ENCODE data around the gene SCYGR3.

The SCYGR3 gene, protein sequence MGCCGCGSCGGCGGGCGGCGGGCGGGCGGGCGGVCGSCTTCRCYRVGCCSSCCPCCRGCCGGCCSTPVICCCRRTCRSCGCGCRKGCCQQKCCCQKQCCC

DNA sequence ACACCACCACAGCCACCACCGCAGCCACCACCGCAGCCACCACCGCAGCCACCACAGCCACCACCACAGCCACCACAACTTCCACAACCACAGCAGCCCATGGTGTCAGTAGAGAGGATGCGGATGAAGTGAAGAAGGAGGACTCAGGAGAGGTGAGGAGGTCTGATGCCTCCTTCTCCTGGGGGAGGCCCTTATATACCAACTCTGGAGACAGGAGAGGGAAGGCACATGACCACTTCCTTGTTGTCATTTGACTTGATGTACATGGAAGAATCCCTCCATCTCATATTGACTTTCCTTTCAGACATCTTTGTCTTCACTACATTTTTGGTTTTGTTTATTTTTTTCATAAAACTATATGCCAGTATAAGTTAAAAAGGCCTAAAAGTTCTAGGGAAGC lies at the start of gene SCYGR3:
TSS of gene SCYGR3 (minus strand) at position 101 of the 400 bp plus-strand sequence. CDS start at position 101, 0 bp downstream.
- DNase-seq: no peak

DNA sequence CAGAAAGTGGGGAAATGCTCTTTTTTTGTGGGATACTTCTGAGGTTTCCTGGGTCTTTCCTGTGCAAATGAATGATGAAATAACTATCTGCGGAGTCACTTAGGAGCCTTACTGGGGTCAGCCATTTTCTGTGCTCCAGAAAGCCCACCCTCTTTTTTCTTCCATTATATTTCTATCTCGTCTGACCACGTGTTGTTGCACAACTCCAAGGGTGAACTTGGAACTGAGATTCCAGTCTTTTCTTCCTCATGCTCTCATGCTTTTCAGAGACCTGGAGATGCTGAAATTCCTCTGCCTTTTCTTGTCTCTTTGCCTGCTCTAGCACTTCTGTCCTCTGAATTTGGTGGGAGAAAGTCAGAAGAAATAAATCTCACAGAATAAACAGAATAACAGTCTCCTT lies 47.2 kb upstream of the SCYGR3 start:
- DNase-seq: no peak

DNA sequence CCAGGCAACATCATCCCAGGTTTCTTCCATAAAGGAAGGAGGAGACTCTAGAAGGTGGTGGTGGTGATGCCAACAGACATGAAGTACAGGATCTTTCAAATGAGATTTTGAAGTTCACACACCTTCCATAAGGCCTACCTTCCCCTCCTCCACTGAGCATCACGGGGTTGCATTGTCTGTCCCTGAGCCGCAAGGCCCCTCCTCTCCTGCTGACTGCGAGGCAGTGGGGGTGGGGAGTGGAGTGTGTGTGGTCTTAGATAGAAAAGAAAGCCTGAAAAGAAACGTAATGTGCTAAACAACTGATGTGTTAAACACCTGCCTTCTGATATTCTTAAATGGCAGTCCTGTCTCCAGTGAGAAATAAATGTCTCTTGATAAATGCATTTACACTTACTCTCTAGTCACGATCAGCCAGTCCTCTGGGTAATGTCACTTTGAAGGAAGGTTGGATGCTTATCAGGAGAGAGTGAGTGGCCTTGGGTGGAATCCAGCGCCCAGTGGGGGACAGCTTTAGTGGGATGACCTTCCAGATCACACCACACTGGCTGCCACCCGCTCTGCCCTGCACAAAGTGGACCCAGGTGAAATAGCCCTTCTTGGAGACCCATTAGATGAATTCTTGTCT lies 46.5 kb upstream of the SCYGR3 start:
- no peak for DNase-seq

DNA sequence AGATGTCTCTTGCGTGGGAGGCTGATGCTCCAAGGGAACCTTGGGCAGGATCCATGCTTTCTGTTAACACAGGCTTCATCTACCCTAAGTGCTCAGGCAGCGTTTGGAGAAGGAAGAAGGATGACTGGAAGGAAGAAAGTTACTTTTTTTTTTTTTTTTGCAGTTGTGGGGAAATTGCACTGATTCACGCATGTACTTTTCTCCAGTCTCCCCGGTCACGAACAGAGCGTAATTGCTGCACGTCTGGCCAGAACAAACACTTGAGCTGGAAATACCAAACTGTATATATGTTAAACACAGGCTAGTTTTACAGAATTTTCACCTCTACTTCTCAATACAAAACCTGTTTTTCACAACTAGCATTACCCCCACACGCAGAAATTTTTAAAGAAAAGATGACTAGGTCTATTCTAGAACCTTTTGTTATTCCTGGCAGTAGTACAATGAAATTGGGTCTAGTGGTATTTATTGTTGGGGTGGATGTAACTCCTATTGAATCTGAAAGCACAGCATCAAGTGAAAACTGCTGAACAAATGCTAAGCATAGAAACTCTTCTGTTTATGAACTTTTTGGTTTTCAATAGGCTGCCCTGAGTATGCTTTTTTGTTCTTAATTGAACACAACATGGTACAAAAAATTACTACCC lies 42.7 kb upstream of the SCYGR3 start:
- no peak for DNase-seq

DNA sequence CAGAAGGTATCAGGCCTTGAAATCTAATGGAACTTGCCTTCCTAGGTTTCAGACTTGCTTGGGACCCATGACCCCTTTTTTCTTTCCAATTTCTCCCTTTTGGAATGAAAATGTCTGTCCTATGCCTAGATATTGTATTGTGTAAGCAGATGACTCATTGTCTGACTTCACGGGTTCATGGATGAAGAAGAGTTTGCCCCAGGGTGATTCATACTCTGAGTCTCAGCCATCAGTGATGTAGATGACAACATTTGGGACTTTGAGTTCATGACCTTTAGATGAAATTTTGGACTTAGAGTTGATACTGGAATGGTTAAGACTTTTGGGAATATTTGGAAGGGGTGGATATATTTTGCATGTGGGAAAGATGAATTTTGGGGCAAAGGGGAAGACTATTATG lies 40.8 kb upstream of the SCYGR3 start:
- no peak for DNase-seq

DNA sequence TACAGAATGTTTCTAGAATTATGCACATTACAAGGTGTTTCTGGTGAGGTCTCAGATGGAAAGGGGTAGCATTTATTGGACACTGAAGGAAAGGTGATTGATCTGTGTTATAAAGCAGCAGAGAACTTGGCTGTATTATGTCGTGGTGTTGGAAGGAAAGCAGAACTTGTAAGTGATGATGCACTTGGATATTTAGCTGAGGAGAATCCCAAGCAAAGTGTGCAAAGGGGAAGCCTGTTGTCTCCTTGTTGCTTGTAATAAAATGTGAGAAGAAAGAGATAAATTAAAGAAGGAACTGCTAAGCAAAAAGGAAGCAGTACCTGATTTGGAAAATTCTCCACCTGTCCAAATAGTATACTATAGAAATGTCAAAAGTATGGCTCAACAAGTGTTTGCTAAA lies 39.8 kb upstream of the SCYGR3 start:
- no peak for DNase-seq

DNA sequence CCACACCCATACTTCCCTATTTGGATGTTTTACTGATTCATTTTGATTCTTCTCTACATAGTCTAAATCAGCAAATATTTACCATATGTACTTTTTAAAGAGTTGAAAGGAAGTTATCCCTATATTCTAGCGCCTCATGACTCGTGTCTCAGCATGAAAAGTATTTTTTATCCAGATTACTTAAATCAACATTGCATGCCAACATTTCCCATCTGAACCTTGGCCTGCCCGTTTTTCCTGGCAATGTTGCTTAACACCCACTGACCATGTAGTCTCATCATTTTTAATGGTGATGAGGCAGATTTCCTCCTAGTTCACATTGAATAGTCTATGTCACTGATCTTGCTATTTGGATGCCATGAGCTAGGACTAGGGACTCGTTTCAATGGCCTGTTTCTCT lies 38.8 kb upstream of the SCYGR3 start:
- no peak for DNase-seq

DNA sequence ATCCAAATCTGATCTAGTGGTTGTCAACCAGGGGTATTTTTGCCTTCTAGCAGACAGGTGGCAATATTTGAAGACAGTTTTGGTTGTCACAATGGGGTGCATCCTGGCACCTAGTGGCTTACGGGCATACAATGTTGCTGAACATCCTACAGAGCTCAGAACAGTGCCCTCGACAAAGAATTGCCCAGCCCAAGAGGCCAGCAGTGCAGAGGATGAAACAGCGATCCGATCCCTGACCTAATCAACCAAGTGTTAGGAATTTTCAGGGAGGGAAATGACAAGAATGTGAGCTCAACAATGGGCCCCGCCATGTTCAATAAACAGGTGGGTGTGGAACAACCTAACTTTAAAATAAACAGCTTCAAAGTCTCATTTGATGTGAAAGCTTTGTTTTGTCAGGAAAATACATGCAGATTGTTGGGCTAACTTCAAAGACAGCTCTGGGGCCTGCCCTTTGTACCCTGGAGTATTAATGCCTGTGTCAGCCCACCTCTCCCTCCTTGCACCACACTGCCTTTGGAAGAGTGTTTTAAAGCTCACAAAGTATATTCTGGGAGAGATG lies 29.4 kb upstream of the SCYGR3 start:
- no peak for DNase-seq

DNA sequence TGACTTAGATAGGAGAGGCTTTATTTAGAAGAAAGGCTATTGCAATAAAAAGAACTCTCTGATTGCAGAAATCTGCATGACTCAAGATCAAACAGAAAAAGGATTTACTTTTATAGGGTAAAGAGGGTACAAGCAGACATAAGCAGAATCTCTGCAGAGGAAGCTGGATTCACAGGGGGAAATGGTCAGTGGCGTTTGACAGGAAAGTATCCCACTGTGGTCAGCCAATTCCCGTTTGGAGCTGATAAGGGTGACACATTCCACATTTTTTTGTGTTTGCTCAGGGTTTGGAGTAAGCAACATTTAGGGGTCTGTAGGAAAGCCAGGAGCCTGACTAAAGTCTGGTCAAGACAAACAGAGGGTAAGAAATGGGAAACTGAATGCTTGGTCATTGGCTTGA lies 28.0 kb upstream of the SCYGR3 start:
- DNase-seq: no peak

DNA sequence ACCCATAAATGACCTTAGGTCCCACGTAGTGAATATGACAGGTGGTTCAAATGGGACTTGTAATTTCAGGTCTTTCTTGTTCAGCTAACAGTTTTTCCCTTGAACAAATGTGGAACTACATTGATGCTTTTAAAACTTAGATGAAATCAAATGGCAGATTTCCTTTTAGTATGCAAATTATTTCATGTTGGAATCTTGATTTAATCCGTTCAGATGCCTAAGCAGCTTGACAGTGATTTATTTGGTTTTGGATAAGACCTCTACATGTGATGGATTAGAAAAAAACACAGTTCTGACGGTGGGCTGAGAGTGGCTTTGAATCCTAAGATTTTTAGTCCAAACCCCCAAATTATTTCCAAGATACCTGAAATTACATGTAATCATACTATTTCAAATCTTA lies 19.6 kb upstream of the SCYGR3 start:
- no peak for DNase-seq

DNA sequence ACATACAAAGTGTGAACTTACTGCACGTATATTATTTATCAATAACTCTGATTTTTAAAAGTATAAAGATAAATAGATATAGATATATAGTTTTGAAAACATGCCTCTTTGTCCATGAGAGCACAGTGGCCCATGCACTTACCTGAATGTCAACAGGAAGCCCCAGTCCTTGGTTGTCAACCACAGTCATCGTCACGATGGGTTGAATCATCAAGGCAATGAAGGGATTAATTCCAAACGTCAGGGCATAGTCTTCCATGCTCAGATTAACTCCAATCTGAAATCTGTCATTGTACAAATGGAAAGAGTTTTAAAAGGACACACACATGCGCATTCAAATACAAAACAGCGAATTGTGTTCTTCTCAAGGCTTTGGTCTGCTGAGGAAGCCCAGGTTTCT lies 18.2 kb upstream of the SCYGR3 start:
- no peak for DNase-seq

DNA sequence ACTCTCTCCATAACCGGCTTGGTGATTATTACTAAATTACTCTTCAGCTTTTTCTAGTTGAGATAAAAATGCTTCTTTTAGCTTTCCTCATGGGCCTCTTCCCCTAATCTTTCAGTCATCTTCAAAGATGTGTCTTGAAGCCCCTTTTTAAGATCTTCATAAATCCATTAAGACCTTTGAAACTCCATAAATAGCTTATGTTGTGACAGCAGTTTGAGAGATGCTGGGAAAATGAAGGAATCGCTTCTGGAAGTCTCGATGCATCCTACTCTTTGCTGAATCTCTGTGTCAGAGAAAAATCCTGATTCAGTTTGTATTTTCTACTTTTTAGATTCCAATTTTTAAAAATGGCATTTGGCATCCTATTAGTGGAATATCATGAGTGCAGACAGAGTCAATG lies 15.7 kb upstream of the SCYGR3 start:
- DNase-seq: no peak

DNA sequence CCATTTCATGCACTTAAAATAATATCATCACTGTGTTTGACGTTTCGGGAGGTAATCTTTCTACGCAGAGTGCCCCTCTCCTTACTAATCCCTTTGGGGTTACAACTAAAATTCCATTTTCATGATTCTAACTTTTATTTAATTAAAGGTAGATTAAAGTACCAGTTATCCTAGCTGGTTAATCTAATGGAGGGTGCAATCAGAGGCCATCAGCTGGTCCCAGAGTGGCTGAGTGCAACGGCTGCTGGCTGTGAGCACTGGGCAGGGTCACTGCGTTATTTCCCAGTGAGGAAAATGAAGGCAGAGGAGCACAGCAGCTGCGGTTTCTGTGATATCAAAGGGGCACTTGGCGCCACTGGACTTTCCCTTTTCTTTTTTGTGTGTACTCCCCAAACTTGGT lies 14.8 kb upstream of the SCYGR3 start:
- DNase-seq: no peak

DNA sequence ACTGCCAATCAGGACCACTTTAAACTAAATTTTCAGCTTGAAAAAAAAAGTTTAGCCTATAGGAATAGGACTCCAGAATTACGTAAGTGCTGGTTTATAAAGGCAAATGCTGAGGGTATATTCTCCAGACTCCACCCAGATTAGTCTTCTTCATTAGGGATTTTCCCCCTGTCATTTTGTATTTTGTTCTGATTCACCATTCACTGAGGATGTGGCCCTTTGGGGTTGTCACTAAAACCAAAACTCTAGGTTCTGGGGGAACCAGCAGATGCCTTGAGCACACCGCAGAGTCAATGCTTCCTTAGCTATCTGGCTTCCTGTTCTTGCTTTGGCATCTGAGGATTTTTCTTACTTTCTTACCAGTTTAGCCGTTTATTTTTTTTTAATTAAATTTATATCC lies 13.1 kb upstream of the SCYGR3 start:
- DNase-seq: peak in 1 of 2 experiments; percentile 12

DNA sequence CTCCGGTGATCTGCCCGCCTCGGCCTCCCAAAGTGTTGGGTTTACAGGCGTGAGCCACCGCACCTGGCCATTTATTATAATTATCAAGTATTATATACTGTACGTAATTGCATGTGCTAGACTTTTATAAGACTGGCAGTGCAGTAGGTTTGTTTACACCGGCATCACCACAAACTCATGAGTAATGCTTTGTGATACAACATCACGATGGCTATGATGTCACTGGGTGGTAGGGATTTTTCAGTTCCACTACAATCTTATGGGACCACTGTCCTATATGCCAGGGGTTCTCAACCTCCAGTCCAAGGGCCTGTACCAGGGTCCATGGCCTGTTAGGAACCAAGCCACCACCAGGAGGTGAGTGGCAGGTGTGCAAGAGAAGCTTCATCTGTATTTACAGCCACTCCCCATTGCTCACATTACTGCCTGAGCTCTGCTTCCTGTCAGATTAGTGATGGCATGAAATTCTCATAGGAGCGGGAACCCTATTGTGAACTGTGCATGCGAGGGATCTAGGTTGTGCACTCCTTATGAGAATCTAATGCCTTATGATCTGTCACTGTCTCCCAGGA lies 12.0 kb upstream of the SCYGR3 start:
- no peak for DNase-seq

DNA sequence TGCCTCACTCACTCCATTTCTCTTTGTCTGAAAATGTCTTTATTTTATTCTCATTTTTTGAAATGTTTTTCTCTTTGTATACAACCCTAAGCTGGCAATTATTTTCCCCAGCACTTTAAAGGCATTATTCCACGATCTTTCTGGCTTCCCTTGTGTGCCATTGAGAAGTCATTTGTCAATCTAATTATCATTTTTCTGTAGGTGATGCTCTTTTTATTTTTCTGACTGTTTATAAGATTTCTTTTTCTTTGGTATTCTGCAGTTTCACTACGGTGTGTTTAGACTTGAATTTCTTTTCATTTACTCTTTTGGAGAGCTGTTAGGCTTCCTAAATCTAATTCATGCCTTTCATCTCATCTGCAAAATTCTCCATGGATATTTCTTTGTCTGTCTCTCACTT lies 10.8 kb upstream of the SCYGR3 start:
- DNase-seq: no peak

DNA sequence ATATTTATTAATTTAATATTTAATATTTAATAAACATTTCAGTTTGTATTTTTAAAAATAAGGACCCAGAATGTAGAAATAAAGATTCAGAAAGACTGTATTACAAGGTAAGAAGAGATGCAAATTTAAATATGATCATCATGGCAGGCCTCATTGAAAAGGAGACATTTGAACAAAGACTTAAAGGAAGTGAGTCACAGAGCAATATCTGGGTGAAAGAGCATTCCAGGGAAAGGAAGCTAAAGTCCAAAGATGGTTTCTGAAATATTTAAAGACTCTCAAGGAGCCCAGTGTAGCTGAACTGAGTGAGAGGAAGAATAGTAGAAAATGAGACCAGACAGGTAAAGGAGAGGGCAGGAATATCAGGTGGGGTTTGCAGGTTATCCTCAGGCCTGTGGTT lies 8.6 kb upstream of the SCYGR3 start:
- no peak for DNase-seq

DNA sequence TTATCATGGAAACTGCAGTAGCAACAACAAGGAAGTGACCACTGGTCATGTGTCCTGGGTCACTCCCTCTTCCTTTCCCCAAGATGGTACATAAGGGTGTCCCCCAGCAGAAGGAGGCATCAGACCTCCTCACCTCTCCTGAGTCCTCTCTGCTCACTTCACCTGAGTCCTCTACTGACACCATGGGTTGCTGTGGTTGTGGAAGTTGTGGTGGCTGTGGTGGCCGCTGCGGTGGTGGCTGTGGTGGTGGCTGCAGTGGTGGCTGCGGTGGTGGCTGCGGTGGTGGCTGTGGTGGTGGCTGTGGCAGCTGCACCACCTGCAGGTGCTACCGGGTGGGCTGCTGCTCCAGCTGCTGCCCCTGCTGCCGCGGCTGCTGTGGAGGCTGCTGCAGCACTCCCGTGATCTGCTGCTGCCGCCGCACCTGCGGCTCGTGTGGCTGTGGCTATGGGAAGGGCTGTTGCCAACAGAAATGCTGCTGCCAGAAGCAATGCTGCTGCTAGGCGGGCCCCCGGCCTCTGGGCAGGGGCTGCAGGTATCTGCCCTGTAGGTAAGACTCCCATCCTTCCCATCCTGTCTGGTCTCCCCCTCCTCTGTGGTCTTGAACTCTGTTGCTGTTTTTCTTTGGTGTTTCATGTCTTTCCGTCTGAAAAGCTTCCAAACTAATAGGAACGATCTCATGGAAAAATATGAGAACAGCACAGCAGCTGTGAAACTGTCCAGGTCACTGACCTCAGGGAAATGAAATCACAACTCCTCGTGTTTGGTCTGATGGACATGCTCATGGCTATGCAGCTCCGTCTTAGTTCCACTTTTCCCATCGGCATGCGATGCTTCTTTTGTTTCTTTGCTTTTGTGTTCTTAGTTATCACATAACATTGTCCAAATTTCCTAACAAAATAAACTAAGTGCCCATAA lies 2.9 kb upstream of the SCYGR3 start, which contains the start of gene SCYGR4:
TSS of gene SCYGR4 (plus strand) at position 183 of the 915 bp plus-strand sequence. CDS start at position 183, 0 bp downstream.
- DNase-seq: no peak

DNA sequence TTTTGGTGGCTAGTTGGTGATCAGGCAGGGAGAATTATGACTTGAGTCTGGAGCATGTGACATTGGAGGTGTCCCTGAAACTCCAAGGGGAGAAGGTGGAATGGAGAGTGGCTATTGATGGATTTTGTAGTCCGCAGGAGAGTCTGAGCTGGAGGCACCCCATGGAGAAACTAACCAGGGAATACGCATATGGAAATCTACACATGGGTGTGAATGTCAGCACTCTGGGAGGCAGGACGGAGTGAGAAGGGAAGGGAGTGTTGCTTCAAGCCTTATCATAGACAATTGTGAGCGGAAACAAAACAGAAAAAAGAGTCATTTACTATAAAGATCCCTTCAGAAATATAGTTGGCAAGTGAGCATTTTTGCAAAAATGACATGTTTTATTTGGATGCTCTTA lies 2.0 kb upstream of the SCYGR3 start:
- DNase-seq: no peak

DNA sequence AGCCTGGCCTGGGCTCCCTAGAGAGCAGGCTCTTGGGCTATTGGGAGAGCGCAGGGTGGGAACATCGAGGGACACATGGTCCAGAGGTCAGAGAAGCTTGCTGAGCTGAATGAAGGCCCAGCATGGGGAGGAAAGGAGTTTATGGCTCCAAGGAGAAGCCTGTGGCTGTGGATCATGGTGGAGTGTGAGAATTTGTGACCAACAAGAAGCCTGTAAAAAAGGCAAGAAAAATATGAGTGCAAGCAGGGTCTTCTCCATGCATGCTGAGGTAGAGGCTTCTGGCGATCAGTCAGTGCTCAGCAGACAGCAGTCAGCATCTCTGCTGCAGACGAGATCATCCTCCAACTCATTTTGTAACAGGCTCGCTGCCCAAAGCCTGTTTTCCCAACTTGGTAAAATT lies 1.3 kb upstream of the SCYGR3 start:
- no peak for DNase-seq

DNA sequence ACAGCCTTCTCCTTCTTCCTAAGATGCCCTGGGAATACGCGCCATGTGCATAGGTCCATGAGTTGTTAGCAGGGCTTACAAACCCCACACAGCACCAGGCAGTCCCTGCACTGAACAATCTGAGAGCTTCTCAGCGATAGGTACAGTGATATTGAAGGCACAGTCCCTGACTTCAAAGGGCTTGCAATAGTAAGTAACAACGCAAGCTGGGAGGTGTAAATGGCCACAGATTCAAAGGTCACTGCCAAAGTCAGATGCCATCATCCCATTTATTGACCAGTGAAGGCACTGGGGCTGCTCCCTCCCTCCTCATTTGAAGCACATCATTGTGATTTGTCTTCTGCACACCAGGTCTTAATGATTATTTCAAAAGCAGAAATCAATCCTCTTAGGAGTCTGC lies 541 bp upstream of the SCYGR3 start:
- DNase-seq: no peak

DNA sequence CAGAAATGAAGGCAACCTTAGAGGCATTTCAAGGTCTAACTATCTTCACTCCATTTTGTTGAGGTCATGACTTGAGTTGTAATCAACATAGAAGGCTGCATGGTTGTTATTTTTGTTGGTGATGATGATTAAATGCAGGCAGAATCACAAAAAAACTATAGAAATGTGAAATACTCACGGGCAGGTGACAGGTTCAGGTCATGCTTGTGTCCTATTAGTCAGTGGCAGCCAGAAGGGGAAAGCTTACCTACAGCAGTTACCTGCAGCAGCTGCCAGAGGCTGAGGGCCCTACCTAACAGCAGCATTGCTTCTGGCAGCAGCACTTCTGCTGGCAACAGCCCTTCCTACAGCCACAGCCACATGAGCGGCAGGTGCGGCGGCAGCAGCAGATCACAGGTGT lies 394 bp downstream of the SCYGR3 start:
- DNase-seq: no peak

DNA sequence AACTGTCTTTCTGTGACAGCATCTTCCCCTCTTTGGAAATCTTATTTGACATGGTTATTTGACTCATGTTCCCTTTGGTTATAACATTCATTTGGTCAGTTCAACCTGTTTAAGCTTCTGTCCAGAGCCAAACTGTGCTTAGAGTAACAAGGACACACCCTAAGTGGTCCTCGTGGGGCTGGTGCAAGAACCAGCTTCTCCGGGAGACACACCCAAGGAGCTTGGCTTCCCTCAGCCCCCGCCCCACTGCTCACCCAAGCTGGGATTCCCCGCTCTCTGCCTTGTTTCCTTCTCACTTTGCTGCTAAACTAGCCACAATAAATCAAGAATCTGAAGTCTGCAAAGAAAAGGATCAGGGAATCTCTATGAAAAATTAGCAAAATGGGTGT lies 1.4 kb downstream of the SCYGR3 start:
- no peak for DNase-seq
